ENCODE results near the gene TOMM22. TPM values are rescaled to one million over a fixed set of nuclear protein-coding genes. Genes with fewer than 3 reads are reported as not detected.
A peak's percentile ranks its signal among the peaks of the same experiment; 100 is the strongest.

Gene TOMM22
- total and polyA plus RNA-seq, 2 donors (not counting 3 experiments of a cell fraction or from before 2014, with no cell fraction given) = 62.3 to 98.8 TPM

DNA sequence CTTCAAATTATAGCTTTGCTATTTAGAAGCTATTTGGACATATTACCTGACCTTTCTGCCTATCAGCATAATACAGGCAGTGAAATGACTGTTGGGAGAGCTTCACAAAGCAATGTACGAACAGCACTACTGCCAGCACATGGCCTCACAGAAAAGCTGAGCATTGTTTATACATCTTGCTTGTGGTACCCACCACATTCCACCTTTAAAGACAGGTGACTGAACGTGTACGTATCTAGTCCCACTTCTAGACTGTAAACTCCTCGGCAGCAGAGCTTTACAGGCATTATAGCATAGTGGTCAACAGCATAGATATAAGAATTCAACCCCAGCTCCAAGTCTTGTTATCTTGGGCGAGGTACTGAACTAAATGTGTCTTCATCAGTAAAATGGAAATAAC, 17.4 kb downstream of the TOMM22 start:
- Histone ChIP-seq H2AFZ (ENCODE audit: low read depth, low read length) (no peak overlapping the region), H3K36me3 (ENCODE audit: control insufficient read depth in 2 of 2, extremely low read depth in 1 of 2, insufficient read depth in 2 of 2, low read length in 2 of 2) (no peaks in the 10 kb centered on the region), H3K9ac (replicated peaks; ENCODE audit: extremely low read depth, insufficient read depth, low read length) (peak overlapping the region; percentile 91), H3K4me2 (ENCODE audit: insufficient read depth, low read length) (peak overlapping the region; percentile 77), H3K4me1 (ENCODE audit: control insufficient read depth, extremely low read depth, insufficient read depth, low read length) (peaks cover 54% of the 10 kb centered on the region), H3K79me2 (ENCODE audit: control insufficient read depth, insufficient read depth, low read length) (peaks cover 50% of the 10 kb centered on the region), H3K27ac (ENCODE audit: insufficient read depth, low read depth, low read length) (peak overlapping the region; percentile 93), H3K4me3 (replicated peaks in 1 of 3; ENCODE audit: insufficient read depth in 1 of 3, low read depth in 1 of 3, low read length in 3 of 3) (peak overlapping the region; percentile 64 to 78 (median 75)), H3K27me3 (ENCODE audit: control insufficient read depth in 2 of 2, insufficient read depth in 2 of 2, low read length in 2 of 2) (no peaks in the 10 kb centered on the region), H3K9me1 (replicated peaks; ENCODE audit: control insufficient read depth, extremely low read depth, insufficient read depth, low read length) (no peaks in the 10 kb centered on the region), H3K9me3 (replicated peaks; ENCODE audit: control insufficient read depth, insufficient read depth, low read length) (no peaks in the 10 kb centered on the region), H4K20me1 (replicated peaks; ENCODE audit: control insufficient read depth, extremely low read depth, insufficient read depth, low read length) (no peaks in the 10 kb centered on the region)
- BruUV-seq (replicated peaks) = no TSS peak
- FAIRE-seq = no peak
- dilution Hi-C loops (cut with MboI; ENCODE audit: extremely low pct_ligation_motif_present, low sequenced_read_pairs) (no loop called here), intact Hi-C loops (cut with micrococcal nuclease) (no loop called here)
- no peak for TF ChIP-seq JUN (IDR thresholded peaks at IDR 0.05; ENCODE audit: borderline replicate concordance, insufficient read depth, insufficient read length, low read depth)
- no peak for TF ChIP-seq GATA2 (IDR thresholded peaks at IDR 0.05; ENCODE audit: insufficient read depth, insufficient read length, low read depth, low read length)
- TF ChIP-seq POLR2A (IDR thresholded peaks at IDR 0.05; ENCODE audit: low read depth, low read length) = no peak
- no peak for TF ChIP-seq MYC (IDR thresholded peaks at IDR 0.05; ENCODE audit: low read depth, low read length)
- TF ChIP-seq, protein P1, sequence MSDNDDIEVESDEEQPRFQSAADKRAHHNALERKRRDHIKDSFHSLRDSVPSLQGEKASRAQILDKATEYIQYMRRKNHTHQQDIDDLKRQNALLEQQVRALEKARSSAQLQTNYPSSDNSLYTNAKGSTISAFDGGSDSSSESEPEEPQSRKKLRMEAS (IDR thresholded peaks at IDR 0.05; ENCODE audit: insufficient read depth, insufficient read length) = no peak
- no peak for TF ChIP-seq POLR2AphosphoS5 (IDR thresholded peaks at IDR 0.05; ENCODE audit: insufficient read depth, low read depth, low read length)
- TF ChIP-seq, protein P2, sequence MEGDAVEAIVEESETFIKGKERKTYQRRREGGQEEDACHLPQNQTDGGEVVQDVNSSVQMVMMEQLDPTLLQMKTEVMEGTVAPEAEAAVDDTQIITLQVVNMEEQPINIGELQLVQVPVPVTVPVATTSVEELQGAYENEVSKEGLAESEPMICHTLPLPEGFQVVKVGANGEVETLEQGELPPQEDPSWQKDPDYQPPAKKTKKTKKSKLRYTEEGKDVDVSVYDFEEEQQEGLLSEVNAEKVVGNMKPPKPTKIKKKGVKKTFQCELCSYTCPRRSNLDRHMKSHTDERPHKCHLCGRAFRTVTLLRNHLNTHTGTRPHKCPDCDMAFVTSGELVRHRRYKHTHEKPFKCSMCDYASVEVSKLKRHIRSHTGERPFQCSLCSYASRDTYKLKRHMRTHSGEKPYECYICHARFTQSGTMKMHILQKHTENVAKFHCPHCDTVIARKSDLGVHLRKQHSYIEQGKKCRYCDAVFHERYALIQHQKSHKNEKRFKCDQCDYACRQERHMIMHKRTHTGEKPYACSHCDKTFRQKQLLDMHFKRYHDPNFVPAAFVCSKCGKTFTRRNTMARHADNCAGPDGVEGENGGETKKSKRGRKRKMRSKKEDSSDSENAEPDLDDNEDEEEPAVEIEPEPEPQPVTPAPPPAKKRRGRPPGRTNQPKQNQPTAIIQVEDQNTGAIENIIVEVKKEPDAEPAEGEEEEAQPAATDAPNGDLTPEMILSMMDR (IDR thresholded peaks at IDR 0.05; ENCODE audit: extremely low read depth in 1 of 2, insufficient read depth in 1 of 2, low read depth in 1 of 2, low read length in 2 of 2) = no peak
- TF ChIP-seq EZH2 (IDR thresholded peaks at IDR 0.05; ENCODE audit: borderline replicate concordance, low read depth, low read length, severe bottlenecking) = no peak
- no peak for TF ChIP-seq FOS (IDR thresholded peaks at IDR 0.05; ENCODE audit: borderline replicate concordance, insufficient read depth, low read length)
- DNase-seq (ENCODE audit: low read depth, low spot score) = peak; percentile 28
- CTCF ChIA-PET = interaction anchor here (0.9 to 7.3 kb wide), 7 partner anchors 8 to 67 kb away, joined by 3 to 59 read pairs (median 4); partner anchors contain the start of genes GTPBP1 and TOMM22
- POLR2A ChIA-PET = interaction anchor here (1.2 kb wide), 1 partner anchor 17 kb away, joined by 4 read pairs; the partner anchor contains the start of gene TOMM22

Data from endothelial cell of umbilical vein (primary cell).